Heart left ventricle (tissue), 16 donors: ENCODE results near the gene CRB1. TPM values are rescaled to one million over a fixed set of nuclear protein-coding genes. Genes with fewer than 3 reads are reported as not detected.

Source experiments
- ATAC-seq, 4 donors: fragments of 200-7000 bp; cut with Tn5 transposase; one replicate each; pipeline ENCODE4 v1.9.1; 2020 to 2022; ENCODE audit warnings: moderate library complexity in 4 of 4, mild to moderate bottlenecking in 3 of 4, moderate number of reproducible peaks in 1 of 4
- DNase-seq, 5 donors: peaks; one replicate each; pipeline ENCODE4 v3.0.0-alpha.2; 2020
- H3K27ac ChIP-seq, 12 donors: fragments of 200-600 bp; sonication (generic) in 4 of 12; one replicate each; pipeline versions ENCODE4 v1.5.0 to v1.8.0; 2016 to 2022; ENCODE audit warnings: mild to moderate bottlenecking in 2 of 12
- H3K27me3 ChIP-seq, 9 donors: fragments of 200-600 bp; sonication (generic) in 2 of 9; one replicate each; pipeline versions ENCODE4 v1.5.1 to v1.8.0; 2016 to 2022; ENCODE audit warnings: mild to moderate bottlenecking in 3 of 9
- H3K36me3 ChIP-seq, 9 donors: fragments of 200-600 bp; sonication (generic) in 2 of 9; one replicate each; pipeline versions ENCODE4 v1.5.0 to v1.8.0; 2018 to 2022; ENCODE audit warnings: mild to moderate bottlenecking in 2 of 9
- H3K4me1 ChIP-seq, 12 donors: fragments of 200-600 bp; sonication (generic) in 4 of 12; one replicate each; pipeline versions ENCODE4 v1.5.0 to v1.8.0; 2016 to 2022; ENCODE audit warnings: mild to moderate bottlenecking in 3 of 12
- H3K4me3 ChIP-seq, 12 donors: fragments of 200-600 bp; sonication (generic) in 4 of 12; one replicate each; pipeline versions ENCODE4 v1.5.0 to v1.8.0; 2017 to 2022; ENCODE audit warnings: mild to moderate bottlenecking in 9 of 12, moderate library complexity in 4 of 12
- H3K9me3 ChIP-seq, 12 donors: fragments of 200-600 bp; sonication (generic) in 4 of 12; one replicate each; pipeline versions ENCODE4 v1.5.0 to v1.8.0; 2016 to 2022; ENCODE audit warnings: mild to moderate bottlenecking in 1 of 12
- POLR2A ChIP-seq, 2 donors: fragments of 450-650 bp; IDR thresholded peaks; one replicate each; pipeline ENCODE4 v1.6.1; 2017; ENCODE audit warnings: antibody characterized with exemption in 2 of 2, mild to moderate bottlenecking in 2 of 2, moderate library complexity in 2 of 2
- WGBS, 4 donors: extraction: QIAGEN DNeasy Blood & Tissue Kit in 2 of 4; methylation state at CpG; one replicate each; pipeline versions ENCODE4 v1.1.5 to v1.1.7; 2013 to 2018; 5-methylcytosine and 5-hydroxymethylcytosine counted together
- intact Hi-C, 10 donors: fragments of 100-400 bp; cut with DNase I; formaldehyde crosslinking; loops; one replicate each; pipeline versions ENCODE4 v1.11.1 to v1.14.2; 2022
- polyA plus RNA-seq, 2 donors: library from polyadenylated mRNA; stranded (reverse); fragments of 200-250 nt; gene quantifications; one replicate each; pipeline ENCODE4 v1.2.3, GENCODE V29; 2013
- total RNA-seq, 9 donors: library from RNA; depleted of rRNA in 2 of 9; stranded (reverse); fragments of >200 nt in 2 of 9; fragmentation: NEBNext Ultra II Directional in 3 of 9; extraction: Animal tissue kit (Norgen Biotek cat#: 25700) in 3 of 9; gene quantifications; one replicate each; pipeline versions ENCODE4 v1.1.0 to v1.2.4, GENCODE V29; 2016 to 2023
- TF ChIP-seq, protein P1 (sequence below), 12 donors: fragments of 200-600 bp; sonication (generic) in 4 of 12; IDR thresholded peaks; one replicate each; pipeline versions ENCODE4 v1.5.0 to v1.8.0; 2018 to 2022; ENCODE audit warnings: antibody characterized with exemption in 12 of 12, mild to moderate bottlenecking in 5 of 12
- donor health status: ischemic (EF 13 %, LVEDD 7.1; RV severe dilation, severe dysfunction).
- donor health status: healthy with polysubstance abuse.
- donor health status: DM: no; HTN: yes; CAD: no.
- donor health status: DM: no; HTN: no; CAD: no.
- donor health status: ischemic (EF 25% LVEDD 6.9; RV normal size, moderate dysfunction).
- donor health status: ischemic (EF 25% LVEDD 5.7; RV mildly dilated, moderate dysfunction).
- donor health status: healthy.
- donor health status: DM: yes; HTN: yes; CAD: no.
- donor health status: ischemic (EF 35%, LVEDD 5.7; RV mildly dilated, moderate dysfunction).
- donor health status: nonischemic (EF 11% LVEDD 7.7; RV severe dilation, severe dysfunction).
- donor health status: DM: yes; HTN: yes; CAD: no.
- donor health status: PGD.
- donor health status: ischemic (EF 29% LVEDD 5.4; RV normal size, mild dysfunction).
- donor health status: nonischemic (EF 23%, LVEDD 6.1; RV moderate dilation, normal function).

The CRB1 gene
- total and polyA plus RNA-seq, 11 donors: 0.06 to 0.56 (median 0.29) TPM; not detected in 2

DNA sequence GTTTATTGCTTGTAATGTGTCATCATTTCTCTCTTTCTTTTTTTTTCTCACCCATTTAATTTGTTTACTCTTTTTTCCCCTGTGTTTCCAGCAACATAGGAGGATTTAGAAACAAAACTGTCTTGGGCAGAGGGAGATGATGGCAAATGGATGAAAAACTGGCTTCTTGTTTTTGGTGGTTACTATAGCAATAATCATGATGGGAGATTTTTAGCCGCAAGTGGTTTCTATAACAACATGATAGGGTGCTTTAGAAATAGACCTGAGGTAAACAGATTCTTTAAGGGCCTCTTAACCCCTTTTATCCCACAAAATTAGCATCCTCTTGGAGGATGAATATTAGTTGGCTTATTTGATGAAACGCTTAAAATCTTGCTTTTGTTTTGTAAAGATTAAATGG is 51.6 kb downstream of the CRB1 start:
- Histone ChIP-seq H3K4me3 (no peak overlapping the region), H3K27ac (no peak overlapping the region), H3K36me3 (no peaks in the 10 kb centered on the region), H3K4me1 (peaks cover 0 to 7% (median 0%) of the 10 kb centered on the region in 12 donors), H3K27me3 (no peaks in the 10 kb centered on the region), H3K9me3 (no peaks in the 10 kb centered on the region)
- no peak for ATAC-seq
- 58 to 67% (median 60%) methylated on average over 2 of the region's 2 CpGs for WGBS, 4 donors
- no peak for TF ChIP-seq POLR2A (IDR thresholded peaks at IDR 0.05)
- TF ChIP-seq, protein P1, sequence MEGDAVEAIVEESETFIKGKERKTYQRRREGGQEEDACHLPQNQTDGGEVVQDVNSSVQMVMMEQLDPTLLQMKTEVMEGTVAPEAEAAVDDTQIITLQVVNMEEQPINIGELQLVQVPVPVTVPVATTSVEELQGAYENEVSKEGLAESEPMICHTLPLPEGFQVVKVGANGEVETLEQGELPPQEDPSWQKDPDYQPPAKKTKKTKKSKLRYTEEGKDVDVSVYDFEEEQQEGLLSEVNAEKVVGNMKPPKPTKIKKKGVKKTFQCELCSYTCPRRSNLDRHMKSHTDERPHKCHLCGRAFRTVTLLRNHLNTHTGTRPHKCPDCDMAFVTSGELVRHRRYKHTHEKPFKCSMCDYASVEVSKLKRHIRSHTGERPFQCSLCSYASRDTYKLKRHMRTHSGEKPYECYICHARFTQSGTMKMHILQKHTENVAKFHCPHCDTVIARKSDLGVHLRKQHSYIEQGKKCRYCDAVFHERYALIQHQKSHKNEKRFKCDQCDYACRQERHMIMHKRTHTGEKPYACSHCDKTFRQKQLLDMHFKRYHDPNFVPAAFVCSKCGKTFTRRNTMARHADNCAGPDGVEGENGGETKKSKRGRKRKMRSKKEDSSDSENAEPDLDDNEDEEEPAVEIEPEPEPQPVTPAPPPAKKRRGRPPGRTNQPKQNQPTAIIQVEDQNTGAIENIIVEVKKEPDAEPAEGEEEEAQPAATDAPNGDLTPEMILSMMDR (IDR thresholded peaks at IDR 0.05): no peak
- intact Hi-C loops: no loop called here
- no peak for DNase-seq

DNA sequence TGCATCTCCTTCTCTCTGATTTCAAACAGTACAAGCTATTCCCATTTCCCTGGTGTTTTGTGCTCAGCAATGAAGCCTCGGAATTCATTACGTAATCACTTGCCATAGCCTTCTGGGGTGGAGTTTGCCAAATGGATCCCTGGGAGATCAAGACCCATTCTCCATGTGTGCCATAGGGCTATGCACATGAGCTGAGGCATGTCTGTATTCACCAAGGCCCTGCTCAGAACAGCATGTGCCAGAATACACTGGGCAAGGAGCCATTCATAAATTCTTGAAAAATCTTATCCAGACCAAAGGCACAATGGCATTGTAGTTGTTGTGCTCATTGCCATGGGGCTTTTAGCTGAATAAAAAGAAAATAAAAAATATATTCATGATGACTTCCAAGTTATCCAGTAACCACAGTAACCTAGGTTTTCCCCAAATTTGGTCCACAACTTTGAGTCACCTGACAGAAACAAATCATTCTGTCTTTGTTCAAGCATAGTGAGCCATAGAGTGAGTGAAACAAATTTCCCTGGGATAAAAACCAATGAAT is 53.0 kb downstream of the CRB1 start:
- no peak overlapping the region for H3K4me3 ChIP-seq
- no peak for DNase-seq
- WGBS, 4 donors: 50 to 57% (median 54%) methylated on average over 2 of the region's 2 CpGs
- intact Hi-C loops: no loop called here
- TF ChIP-seq, protein P1 (IDR thresholded peaks at IDR 0.05): no peak
- no peak for TF ChIP-seq POLR2A (IDR thresholded peaks at IDR 0.05)
- no peaks in the 10 kb centered on the region for H3K9me3 ChIP-seq
- ATAC-seq: peak; percentile 53 to 83 (median 63)
- peaks cover 0 to 7% (median 0%) of the 10 kb centered on the region in 12 donors for H3K4me1 ChIP-seq
- no peaks in the 10 kb centered on the region for H3K27me3 ChIP-seq
- H3K36me3 ChIP-seq: no peaks in the 10 kb centered on the region
- H3K27ac ChIP-seq: no peak overlapping the region

DNA sequence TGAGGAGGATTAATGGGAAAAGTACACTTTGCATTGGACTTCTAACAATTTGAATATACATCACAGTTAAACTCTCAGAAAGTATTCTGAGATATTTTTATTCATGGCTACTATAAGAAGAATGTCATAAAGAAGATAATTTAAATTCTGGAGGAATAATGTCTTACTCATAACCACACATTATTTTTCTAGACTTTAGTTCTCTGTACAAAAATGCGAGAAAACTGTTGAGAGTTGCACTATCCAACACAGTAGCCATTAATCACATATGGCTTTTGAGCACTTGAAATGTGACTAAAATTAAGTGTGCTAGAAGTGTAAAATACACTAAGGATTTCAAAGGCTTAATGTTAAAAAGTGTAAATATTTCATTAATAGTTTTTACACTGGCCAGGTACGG is 53.8 kb downstream of the CRB1 start:
- intact Hi-C loops: no loop called here
- H3K36me3 ChIP-seq: no peaks in the 10 kb centered on the region
- no peak for ATAC-seq
- no peak for TF ChIP-seq POLR2A (IDR thresholded peaks at IDR 0.05)
- TF ChIP-seq, protein P1 (IDR thresholded peaks at IDR 0.05): no peak
- 93 to 97% (median 95%) methylated on average over 2 of the region's 2 CpGs for WGBS, 4 donors
- peaks cover 0 to 7% (median 0%) of the 10 kb centered on the region in 12 donors for H3K4me1 ChIP-seq
- H3K27ac ChIP-seq: no peak overlapping the region
- H3K27me3 ChIP-seq: no peaks in the 10 kb centered on the region
- no peak for DNase-seq
- H3K4me3 ChIP-seq: no peak overlapping the region
- H3K9me3 ChIP-seq: no peaks in the 10 kb centered on the region

DNA sequence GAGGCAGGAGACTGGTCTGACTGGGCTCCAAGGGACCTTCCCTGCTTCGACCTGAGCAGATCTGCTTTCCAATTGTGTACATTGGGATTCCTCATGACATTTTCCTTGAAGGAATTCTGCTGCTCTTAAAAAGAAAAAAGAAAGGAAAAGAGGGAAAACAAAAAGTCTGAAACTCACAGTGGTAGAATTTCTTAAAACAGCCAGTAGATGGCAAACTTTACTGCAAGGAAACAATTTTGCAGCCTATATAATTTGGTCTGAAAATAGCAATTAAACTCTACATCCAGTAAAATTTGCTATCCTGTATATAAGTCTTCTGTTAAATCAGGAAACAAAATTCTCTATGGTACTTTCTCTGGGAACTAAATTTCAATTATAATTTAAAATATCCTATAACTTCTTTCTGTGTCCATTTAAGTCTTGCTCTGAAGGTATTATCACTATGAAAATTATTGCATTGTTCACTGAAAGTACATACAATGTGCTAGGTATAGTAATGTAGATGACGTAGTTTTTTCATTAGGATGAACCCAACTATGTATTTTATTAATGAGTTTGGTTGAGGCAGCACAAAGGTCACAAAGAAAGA is 59.8 kb downstream of the CRB1 start:
- Histone ChIP-seq H3K4me1 (peaks cover 0 to 4% (median 0%) of the 10 kb centered on the region in 12 donors), H3K4me3 (no peak overlapping the region), H3K27ac (no peak overlapping the region), H3K9me3 (no peaks in the 10 kb centered on the region), H3K27me3 (no peaks in the 10 kb centered on the region), H3K36me3 (no peaks in the 10 kb centered on the region)
- intact Hi-C loops: loop anchor here in 2 of 10 donors (2.0 kb wide), 1 partner anchor 29 kb away; no protein-coding TSS in a partner anchor
- WGBS, 4 donors: 26 to 41% (median 40%) methylated on average over 2 of the region's 2 CpGs
- DNase-seq (no peak), ATAC-seq (no peak)
- TF ChIP-seq, protein P1 (IDR thresholded peaks at IDR 0.05): peak; percentile 23 to 64 (median 48)
- no peak for TF ChIP-seq POLR2A (IDR thresholded peaks at IDR 0.05)
